Measurements from ENCODE around the gene KRT33A. TPM values are rescaled to one million over a fixed set of nuclear protein-coding genes. Genes with fewer than 3 reads are reported as not detected.

Gene KRT33A
- total and polyA plus RNA-seq, 2 of the 8 experiments (the other 6 are each of a cell fraction or from before 2014, with no cell fraction given), result not detected

- H3K9ac ChIP-seq (replicated peaks in 1 of 4; ENCODE audit: extremely low read depth in 1 of 4, low read depth in 3 of 4, low read length in 3 of 4), result no peak overlapping the region
- no peak overlapping the region for H4K91ac ChIP-seq (replicated peaks; ENCODE audit: insufficient read length, low read length)
- no peak overlapping the region for H2AFZ ChIP-seq (ENCODE audit: low read length)
- FAIRE-seq, result no peak
- 97% methylated on average over 5 of the region's 5 CpGs; no CpG with 5 or more reads in 1 of the 2 experiments for WGBS, 2 experiments (ENCODE audit: extremely low coverage in 1 of 2, insufficient coverage in 1 of 2, insufficient read length in 1 of 2, insufficient replicate concordance in 2 of 2, low coverage in 1 of 2, low lambda C conversion rate in 2 of 2, missing lambda C conversion rate in 1 of 2)
- no peak overlapping the region for H4K8ac ChIP-seq (ENCODE audit: extremely low read depth, insufficient read depth, low read length)
- no peaks in the 10 kb centered on the region for H3K23me2 ChIP-seq (ENCODE audit: low read depth, low read length)
- no peak overlapping the region for H3K4ac ChIP-seq (replicated peaks; ENCODE audit: insufficient read length, low read depth, low read length)
- H3K36me3 ChIP-seq (ENCODE audit: control insufficient read depth in 2 of 4, insufficient read depth in 4 of 4, low read length in 3 of 4), result no peaks in the 10 kb centered on the region
- no peak overlapping the region for H2BK15ac ChIP-seq (ENCODE audit: low read length)
- no peak overlapping the region for H2BK5ac ChIP-seq (ENCODE audit: low read depth, low read length)
- peak in 1 of 2 experiments; percentile 3 for DNase-seq (ENCODE audit: low read depth in 1 of 2, low spot score in 2 of 2)
- H3K18ac ChIP-seq (ENCODE audit: extremely low read depth, low read length), result no peak overlapping the region
- H3K4me1 ChIP-seq (replicated peaks in 1 of 4; ENCODE audit: control insufficient read depth in 3 of 4, insufficient read depth in 4 of 4, low read length in 3 of 4), result no peaks in the 10 kb centered on the region
- H3K27me3 ChIP-seq (replicated peaks in 1 of 4; ENCODE audit: control insufficient read depth in 3 of 4, extremely low read depth in 1 of 4, insufficient read depth in 3 of 4, low read length in 3 of 4), result no peaks in the 10 kb centered on the region
- no peaks in the 10 kb centered on the region for H3K79me2 ChIP-seq (ENCODE audit: control insufficient read depth in 1 of 2, insufficient read depth in 2 of 2, low read length in 2 of 2)
- H3K27ac ChIP-seq (ENCODE audit: low read depth, low read length), result no peak overlapping the region
- H3K23ac ChIP-seq (ENCODE audit: insufficient read length), result no peak overlapping the region
- H2BK20ac ChIP-seq (ENCODE audit: low read length), result no peak overlapping the region
- H2AK5ac ChIP-seq (ENCODE audit: low read depth, low read length), result no peak overlapping the region
- H3K4me2 ChIP-seq (ENCODE audit: insufficient read depth in 1 of 2, low read depth in 2 of 2, low read length in 2 of 2), result no peak overlapping the region
- no peak overlapping the region for H3K4me3 ChIP-seq (ENCODE audit: extremely low read depth in 1 of 4, insufficient read depth in 2 of 4, low read depth in 3 of 4, low read length in 4 of 4)
- H4K5ac ChIP-seq (ENCODE audit: insufficient read length, low read depth, low read length), result no peak overlapping the region
- H3K9me3 ChIP-seq (ENCODE audit: insufficient read depth in 2 of 2, low read depth in 1 of 2, low read length in 1 of 2), result peaks cover 0 to 10% of the 10 kb centered on the region in 2 experiments; a peak in 2 of 4 replicates
- no peak overlapping the region for H3K56ac ChIP-seq (replicated peaks; ENCODE audit: insufficient read length, low read depth, low read length)
- TF ChIP-seq BCL11A (IDR thresholded peaks at IDR 0.05; ENCODE audit: low read depth in 2 of 2, low read length in 2 of 2) (no peak), SIN3A (conservative IDR thresholded peaks at IDR 0.05 in 1 of 2, IDR thresholded peaks at IDR 0.05 in 1 of 2; ENCODE audit: low read depth in 1 of 2, low read length in 2 of 2) (no peak), MAFK (IDR thresholded peaks at IDR 0.05; ENCODE audit: low read depth, low read length) (no peak), E2F6 (IDR thresholded peaks at IDR 0.05) (no peak)
- no peaks in the 10 kb centered on the region for H4K20me1 ChIP-seq (replicated peaks in 1 of 2; ENCODE audit: control insufficient read depth in 1 of 2, insufficient read depth in 2 of 2, low read length in 2 of 2)
- H3K79me1 ChIP-seq (ENCODE audit: low read depth, low read length), result no peaks in the 10 kb centered on the region
- ChIA-PET POLR2A (ENCODE audit: partially characterized antibody) (no interaction called here), CTCF (ENCODE audit: partially characterized antibody) (interaction anchor here (1.0 to 1.5 kb wide), 5 partner anchors 9 to 210 kb away, joined by 3 to 6 read pairs (median 3); no protein-coding TSS in a partner anchor)
- H2BK12ac ChIP-seq (ENCODE audit: low read depth, low read length), result no peak overlapping the region
- no peak overlapping the region for H3K14ac ChIP-seq (ENCODE audit: insufficient read length)
- H2BK120ac ChIP-seq (replicated peaks; ENCODE audit: low read depth, low read length), result no peak overlapping the region
These were observed 11.6 kb downstream of the KRT33A start for GRCh38 chr17:41338961-41339485.

Data from H1 (cell line).